ENCODE data around the gene ZNF536. TPM values are rescaled to one million over a fixed set of nuclear protein-coding genes. Genes with fewer than 3 reads are reported as not detected.
"Not testable (repeated sequence)": the region's sequence is repeated elsewhere in the genome, so short reads cannot be mapped to it uniquely, and the experiment has no call there.

The ZNF536 gene
- total and polyA plus RNA-seq, 2 donors: 4.9 to 34.4 TPM

DNA sequence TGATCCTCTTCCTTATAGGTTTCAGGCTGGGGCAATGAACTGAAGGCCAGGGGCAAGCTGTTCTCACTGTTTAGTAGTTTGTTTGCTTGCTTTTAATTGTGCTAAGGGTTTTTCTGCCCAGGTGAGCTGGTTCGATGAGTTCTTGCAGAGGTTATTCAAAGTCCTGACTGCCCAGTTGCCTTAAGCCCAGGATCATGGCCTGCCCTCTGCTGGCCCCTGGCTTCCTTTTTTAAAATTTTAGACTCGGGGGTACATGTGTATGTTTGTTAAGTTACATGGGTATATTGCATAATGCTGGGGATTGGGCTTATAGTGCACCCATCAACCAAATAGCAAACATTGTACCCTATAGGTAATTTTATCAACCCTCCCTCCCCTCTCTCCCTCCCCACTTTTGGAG is 65.7 kb downstream of the ZNF536 start:
- DNase-seq (ENCODE audit: extremely low spot score): no peak
- H3K27ac ChIP-seq (ENCODE audit: low read depth): no peak overlapping the region
- H3K4me1 ChIP-seq (ENCODE audit: insufficient read depth): no peaks in the 10 kb centered on the region
- no peak overlapping the region for H3K4me3 ChIP-seq (ENCODE audit: low read depth, low read length)
- no peaks in the 10 kb centered on the region for H3K36me3 ChIP-seq (ENCODE audit: insufficient read depth)
- WGBS: 73% methylated on average over 2 of the region's 2 CpGs

DNA sequence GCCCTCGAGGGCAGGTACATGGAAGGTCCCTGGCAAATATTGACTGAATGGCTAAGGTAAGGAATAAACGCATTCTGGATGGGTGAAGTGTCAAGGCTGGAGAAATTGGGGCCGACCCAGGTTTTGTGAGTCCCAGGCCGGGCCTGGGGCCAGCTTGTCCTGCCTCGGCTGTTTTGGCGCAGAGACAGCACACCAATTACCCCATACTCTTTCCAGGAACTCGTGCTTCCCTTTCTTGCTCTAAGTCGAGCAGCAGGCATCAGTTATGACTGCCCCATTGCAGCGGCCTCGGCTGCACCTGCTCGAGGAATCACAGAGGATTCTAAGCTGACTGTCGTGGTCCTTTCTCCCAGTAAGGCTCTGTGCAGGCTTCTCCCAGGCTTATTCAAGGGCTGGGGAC is 67.1 kb downstream of the ZNF536 start:
- no peaks in the 10 kb centered on the region for H3K36me3 ChIP-seq (ENCODE audit: insufficient read depth)
- H3K4me1 ChIP-seq (ENCODE audit: insufficient read depth): no peaks in the 10 kb centered on the region
- no peak overlapping the region for H3K27ac ChIP-seq (ENCODE audit: low read depth)
- WGBS: 50% methylated on average over 12 of the region's 12 CpGs
- DNase-seq (ENCODE audit: extremely low spot score): no peak
- H3K4me3 ChIP-seq (ENCODE audit: low read depth, low read length): no peak overlapping the region

DNA sequence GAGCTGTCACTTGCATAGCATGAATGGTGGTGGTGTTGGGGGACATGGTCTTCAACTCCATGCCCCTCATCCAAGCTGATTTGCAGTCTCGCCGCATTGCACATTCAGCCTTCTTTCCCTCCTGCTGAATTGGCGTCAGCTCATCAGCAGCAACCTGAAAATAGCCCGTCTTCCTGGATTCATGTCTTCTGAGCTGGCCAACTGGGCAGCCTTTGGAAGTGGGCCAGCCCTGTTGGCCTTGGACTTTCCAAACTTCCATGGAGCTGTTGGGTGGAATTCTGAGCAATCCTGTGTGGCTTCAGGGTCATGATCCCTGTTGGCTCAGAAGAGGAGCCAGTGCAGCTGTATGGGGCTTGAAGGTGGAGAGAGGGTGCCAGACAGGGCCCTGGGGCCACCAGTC is 68.8 kb downstream of the ZNF536 start:
- H3K4me3 ChIP-seq (ENCODE audit: low read depth, low read length): no peak overlapping the region
- H3K36me3 ChIP-seq (ENCODE audit: insufficient read depth): no peaks in the 10 kb centered on the region
- no peak overlapping the region for H3K27ac ChIP-seq (ENCODE audit: low read depth)
- 72% methylated on average over 4 of the region's 4 CpGs for WGBS
- no peak for DNase-seq (ENCODE audit: extremely low spot score)
- H3K4me1 ChIP-seq (ENCODE audit: insufficient read depth): no peaks in the 10 kb centered on the region

DNA sequence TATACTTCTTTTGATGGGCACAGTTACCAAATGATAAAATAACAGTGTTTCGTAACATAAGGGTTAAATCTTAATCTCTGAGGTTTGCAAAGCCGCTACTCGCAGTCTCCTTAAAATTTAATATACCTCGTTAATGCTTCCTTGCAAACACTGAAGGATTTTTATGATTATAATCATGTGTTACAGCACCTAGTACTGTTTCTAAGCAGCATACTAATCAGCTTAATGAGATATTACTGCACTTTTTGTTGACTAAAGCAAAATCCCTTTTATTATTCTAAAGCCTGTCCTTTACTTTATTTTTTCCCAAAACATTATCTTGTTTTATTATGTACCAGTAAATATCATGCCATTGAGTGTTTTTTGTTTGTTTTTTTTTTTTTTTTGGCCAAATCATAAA is 70.5 kb downstream of the ZNF536 start:
- H3K4me3 ChIP-seq (ENCODE audit: low read depth, low read length): no peak overlapping the region
- WGBS: 67% methylated on average over 4 of the region's 4 CpGs
- no peaks in the 10 kb centered on the region for H3K36me3 ChIP-seq (ENCODE audit: insufficient read depth)
- DNase-seq (ENCODE audit: extremely low spot score): no peak
- no peak overlapping the region for H3K27ac ChIP-seq (ENCODE audit: low read depth)
- no peaks in the 10 kb centered on the region for H3K4me1 ChIP-seq (ENCODE audit: insufficient read depth)

DNA sequence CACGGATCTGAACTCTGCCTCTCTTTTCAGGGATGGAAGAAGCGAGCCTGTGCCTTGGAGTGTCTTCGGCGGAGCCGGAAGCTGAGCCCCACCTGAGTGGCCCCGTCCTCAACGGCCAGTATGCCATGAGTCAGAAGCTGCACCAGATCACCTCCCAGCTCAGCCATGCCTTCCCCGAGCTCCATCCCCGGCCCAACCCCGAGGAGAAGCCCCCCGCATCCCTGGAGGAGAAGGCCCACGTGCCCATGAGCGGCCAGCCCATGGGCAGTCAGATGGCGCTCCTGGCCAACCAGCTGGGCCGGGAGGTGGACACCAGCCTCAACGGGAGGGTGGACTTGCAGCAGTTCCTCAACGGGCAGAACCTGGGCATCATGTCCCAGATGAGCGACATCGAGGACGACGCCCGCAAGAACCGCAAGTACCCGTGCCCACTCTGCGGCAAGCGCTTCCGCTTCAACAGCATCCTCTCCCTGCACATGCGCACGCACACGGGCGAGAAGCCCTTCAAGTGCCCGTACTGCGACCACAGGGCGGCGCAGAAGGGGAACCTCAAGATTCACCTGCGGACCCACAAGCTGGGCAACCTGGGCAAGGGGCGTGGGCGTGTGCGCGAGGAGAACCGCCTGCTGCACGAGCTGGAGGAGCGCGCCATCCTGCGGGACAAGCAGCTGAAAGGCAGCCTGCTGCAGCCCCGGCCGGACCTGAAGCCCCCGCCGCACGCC is 71.5 kb downstream of the ZNF536 start:
- H3K27ac ChIP-seq (ENCODE audit: low read depth): no peak overlapping the region
- WGBS: 97% methylated on average over 50 of the region's 50 CpGs
- no peaks in the 10 kb centered on the region for H3K4me1 ChIP-seq (ENCODE audit: insufficient read depth)
- H3K4me3 ChIP-seq (ENCODE audit: low read depth, low read length): no peak overlapping the region
- DNase-seq (ENCODE audit: extremely low spot score): no peak
- no peaks in the 10 kb centered on the region for H3K36me3 ChIP-seq (ENCODE audit: insufficient read depth)

DNA sequence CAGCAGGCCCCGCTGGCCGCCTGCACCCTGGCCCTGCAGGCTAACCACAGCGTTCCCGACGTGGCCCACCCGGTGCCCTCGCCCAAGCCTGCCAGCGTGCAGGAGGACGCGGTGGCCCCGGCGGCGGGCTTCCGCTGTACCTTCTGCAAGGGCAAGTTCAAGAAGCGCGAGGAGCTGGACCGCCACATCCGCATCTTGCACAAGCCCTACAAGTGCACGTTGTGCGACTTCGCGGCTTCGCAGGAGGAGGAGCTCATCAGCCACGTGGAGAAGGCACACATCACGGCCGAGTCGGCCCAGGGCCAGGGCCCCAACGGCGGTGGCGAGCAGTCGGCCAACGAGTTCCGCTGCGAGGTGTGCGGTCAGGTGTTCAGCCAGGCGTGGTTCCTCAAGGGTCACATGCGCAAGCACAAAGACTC is 72.1 kb downstream of the ZNF536 start:
- Histone ChIP-seq H3K4me3 (ENCODE audit: low read depth, low read length) (no peak overlapping the region), H3K4me1 (ENCODE audit: insufficient read depth) (no peaks in the 10 kb centered on the region), H3K27ac (ENCODE audit: low read depth) (no peak overlapping the region), H3K36me3 (ENCODE audit: insufficient read depth) (no peaks in the 10 kb centered on the region)
- WGBS: 97% methylated on average over 37 of the region's 37 CpGs
- DNase-seq (ENCODE audit: extremely low spot score): no peak

DNA sequence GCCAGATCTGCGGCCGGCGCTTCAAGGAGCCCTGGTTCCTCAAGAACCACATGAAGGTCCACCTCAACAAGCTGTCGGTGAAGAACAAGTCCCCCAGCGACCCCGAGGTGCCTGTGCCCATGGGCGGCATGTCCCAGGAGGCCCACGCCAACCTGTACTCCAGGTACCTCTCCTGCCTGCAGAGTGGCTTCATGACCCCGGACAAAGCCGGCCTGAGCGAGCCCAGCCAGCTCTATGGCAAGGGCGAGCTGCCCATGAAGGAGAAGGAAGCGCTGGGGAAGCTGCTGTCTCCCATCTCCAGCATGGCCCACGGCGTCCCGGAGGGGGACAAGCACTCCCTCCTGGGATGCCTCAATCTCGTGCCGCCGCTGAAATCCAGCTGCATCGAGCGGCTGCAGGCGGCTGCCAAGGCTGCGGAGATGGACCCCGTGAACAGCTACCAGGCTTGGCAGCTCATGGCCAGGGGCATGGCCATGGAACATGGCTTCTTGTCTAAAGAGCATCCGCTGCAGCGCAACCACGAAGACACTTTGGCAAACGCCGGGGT is 72.6 kb downstream of the ZNF536 start:
- 96% methylated on average over 29 of the region's 29 CpGs for WGBS
- Histone ChIP-seq H3K4me1 (ENCODE audit: insufficient read depth) (no peaks in the 10 kb centered on the region), H3K4me3 (ENCODE audit: low read depth, low read length) (no peak overlapping the region), H3K27ac (ENCODE audit: low read depth) (no peak overlapping the region), H3K36me3 (ENCODE audit: insufficient read depth) (no peaks in the 10 kb centered on the region)
- no peak for DNase-seq (ENCODE audit: extremely low spot score)

DNA sequence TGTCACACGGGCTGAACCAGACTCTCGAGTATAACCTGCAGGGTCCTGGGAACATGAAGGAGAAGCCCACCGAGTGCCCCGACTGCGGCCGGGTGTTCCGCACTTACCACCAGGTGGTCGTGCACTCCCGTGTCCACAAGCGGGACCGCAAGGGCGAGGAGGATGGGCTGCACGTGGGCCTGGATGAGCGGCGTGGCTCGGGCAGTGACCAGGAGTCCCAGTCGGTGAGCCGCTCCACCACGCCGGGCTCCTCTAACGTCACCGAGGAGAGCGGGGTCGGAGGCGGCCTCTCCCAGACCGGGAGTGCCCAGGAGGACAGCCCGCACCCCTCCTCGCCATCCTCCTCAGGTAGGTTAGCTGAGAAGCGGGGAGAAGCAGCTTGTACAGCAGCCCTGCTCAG is 73.2 kb downstream of the ZNF536 start:
- Histone ChIP-seq H3K36me3 (ENCODE audit: insufficient read depth) (no peaks in the 10 kb centered on the region), H3K27ac (ENCODE audit: low read depth) (no peak overlapping the region), H3K4me3 (ENCODE audit: low read depth, low read length) (no peak overlapping the region), H3K4me1 (ENCODE audit: insufficient read depth) (no peaks in the 10 kb centered on the region)
- 97% methylated on average over 29 of the region's 29 CpGs for WGBS
- no peak for DNase-seq (ENCODE audit: extremely low spot score)

DNA sequence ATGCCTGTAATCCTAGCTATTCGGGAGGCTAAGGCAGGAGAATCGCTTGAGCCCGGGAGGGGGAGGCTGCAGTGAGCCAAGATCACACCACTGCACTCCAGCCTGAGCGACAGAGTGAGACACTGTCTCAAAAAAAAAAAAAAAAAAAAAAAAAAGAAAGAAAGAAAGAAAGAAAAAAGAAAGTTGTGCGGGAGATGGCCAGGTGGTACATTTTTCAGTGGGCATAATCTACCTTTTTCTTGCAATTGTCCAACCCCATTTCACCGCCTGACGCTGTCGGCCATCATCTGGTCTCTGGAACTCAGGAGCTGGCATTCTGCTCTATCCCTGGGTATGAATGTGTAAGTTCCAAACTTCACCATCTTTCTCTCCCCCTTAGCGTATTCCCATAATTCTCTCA is 73.9 kb downstream of the ZNF536 start:
- not testable (repeated sequence) for H3K4me3 ChIP-seq (ENCODE audit: low read depth, low read length); H3K27ac ChIP-seq (ENCODE audit: low read depth); DNase-seq (ENCODE audit: extremely low spot score); H3K4me1 ChIP-seq (ENCODE audit: insufficient read depth); H3K36me3 ChIP-seq (ENCODE audit: insufficient read depth)
- 96% methylated on average over 9 of the region's 9 CpGs for WGBS

DNA sequence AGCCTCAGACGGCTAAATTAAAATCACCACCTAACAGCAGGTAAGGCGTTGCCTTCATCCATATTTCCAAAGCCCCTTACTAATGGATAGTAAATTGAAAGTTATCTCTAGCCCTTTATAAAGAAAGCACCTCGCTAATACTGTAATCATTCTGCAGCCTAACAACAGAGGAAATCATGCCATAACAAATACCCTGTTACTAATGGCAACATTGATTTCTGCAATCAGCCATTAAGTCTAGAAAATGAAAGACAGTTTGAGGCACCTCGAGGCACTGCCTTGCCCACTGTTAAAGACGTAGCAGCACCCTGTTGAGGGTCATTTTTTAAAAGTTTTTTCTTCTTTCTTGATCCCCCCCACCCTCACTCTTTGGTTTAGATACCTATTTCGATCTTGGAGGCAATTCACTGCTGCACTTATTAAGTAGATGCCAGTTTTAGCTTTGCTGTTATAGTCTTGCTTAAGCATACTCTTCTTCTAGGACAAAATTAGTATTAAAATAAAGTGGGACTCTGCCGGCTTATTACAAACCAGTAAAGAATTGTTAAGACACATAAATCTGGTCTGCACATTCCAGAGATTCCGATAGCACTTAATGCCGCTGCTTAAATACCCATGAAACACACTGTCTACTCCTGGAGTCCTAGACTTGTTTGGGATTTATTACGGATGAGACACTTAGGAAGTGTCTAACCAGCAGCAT is 74.8 kb downstream of the ZNF536 start:
- Histone ChIP-seq H3K4me3 (ENCODE audit: low read depth, low read length) (no peak overlapping the region), H3K4me1 (ENCODE audit: insufficient read depth) (no peaks in the 10 kb centered on the region), H3K36me3 (ENCODE audit: insufficient read depth) (no peaks in the 10 kb centered on the region), H3K27ac (ENCODE audit: low read depth) (no peak overlapping the region)
- WGBS: 73% methylated on average over 10 of the region's 10 CpGs
- DNase-seq (ENCODE audit: extremely low spot score): no peak

DNA sequence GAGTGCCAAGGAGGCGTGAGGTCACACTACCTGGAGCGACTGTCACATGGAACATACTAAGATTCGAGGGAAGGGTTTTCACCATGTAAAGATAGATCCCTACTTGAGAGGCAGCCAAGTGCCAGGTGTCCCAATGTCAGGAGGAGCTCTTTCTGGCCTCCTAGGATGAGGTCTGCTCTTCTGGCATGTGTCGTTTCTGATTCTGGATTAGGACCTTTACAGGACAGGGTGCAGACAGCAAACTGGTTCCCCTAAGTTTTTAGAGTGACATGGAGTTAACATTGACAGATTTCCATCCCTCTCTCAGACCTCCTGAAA is 75.3 kb downstream of the ZNF536 start:
- no peak overlapping the region for H3K27ac ChIP-seq (ENCODE audit: low read depth)
- no peak for DNase-seq (ENCODE audit: extremely low spot score)
- H3K36me3 ChIP-seq (ENCODE audit: insufficient read depth): no peaks in the 10 kb centered on the region
- no peaks in the 10 kb centered on the region for H3K4me1 ChIP-seq (ENCODE audit: insufficient read depth)
- H3K4me3 ChIP-seq (ENCODE audit: low read depth, low read length): no peak overlapping the region
- WGBS: 66% methylated on average over 4 of the region's 4 CpGs

DNA sequence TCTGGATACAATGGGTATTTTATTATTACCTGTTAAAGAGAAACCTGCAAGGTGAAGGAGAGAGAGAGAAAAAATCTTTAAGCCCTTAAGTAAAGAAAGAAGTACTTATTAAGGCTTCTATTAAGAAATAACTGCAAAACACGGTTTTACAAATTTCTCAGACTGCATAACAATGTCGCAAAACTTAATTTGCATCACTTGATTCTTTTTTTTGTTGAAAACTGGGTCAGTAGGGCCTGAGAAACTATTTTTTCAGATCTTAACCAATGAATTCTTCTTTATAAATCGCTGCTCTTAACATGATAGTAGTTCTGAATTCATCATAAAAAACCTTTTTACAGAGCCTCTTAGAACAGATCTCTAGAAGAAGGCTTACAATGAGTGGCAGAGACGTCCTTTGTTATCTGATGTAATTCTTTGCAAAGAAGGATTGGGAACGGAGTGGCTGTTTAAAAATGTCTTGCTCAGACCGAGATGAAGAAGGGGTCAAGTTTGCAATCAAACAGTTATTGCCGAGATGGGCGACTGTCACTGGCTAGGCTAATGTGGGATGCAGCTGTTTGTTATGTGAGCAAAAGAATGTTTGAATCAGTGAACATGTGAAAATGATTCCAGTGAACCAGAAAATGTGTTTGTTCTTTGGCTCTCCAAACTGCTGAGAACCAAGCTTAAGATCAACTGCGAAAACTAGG is 76.3 kb downstream of the ZNF536 start:
- Histone ChIP-seq H3K4me1 (ENCODE audit: insufficient read depth) (no peaks in the 10 kb centered on the region), H3K27ac (ENCODE audit: low read depth) (no peak overlapping the region), H3K36me3 (ENCODE audit: insufficient read depth) (no peaks in the 10 kb centered on the region), H3K4me3 (ENCODE audit: low read depth, low read length) (no peak overlapping the region)
- no peak for DNase-seq (ENCODE audit: extremely low spot score)
- WGBS: 55% methylated on average over 9 of the region's 9 CpGs

DNA sequence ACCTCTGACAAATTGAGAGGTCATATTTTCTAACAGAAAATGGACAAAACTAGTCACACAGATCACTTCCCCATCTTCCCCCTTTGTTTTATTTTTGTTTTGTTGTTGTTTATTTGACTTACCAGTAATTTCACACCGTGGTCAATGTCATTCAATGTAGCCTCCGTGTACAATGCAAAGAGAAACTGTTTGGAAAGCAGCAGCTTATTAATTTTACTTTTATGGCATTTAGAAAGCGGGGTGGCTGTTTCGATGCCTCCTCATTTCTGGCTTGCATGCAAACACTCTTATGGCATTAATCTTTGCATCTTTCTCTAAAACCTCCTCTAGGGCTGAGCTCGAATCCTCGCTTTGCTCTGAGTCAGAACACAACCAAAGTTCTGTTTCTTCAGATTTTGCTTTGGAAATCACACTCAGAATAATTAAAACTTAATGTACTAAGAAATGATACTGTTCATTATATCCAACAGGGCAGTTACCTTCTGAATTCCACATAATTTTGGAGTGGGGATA is 77.0 kb downstream of the ZNF536 start:
- no peaks in the 10 kb centered on the region for H3K4me1 ChIP-seq (ENCODE audit: insufficient read depth)
- H3K4me3 ChIP-seq (ENCODE audit: low read depth, low read length): no peak overlapping the region
- DNase-seq (ENCODE audit: extremely low spot score): no peak
- H3K27ac ChIP-seq (ENCODE audit: low read depth): no peak overlapping the region
- WGBS: 58% methylated on average over 6 of the region's 6 CpGs
- no peaks in the 10 kb centered on the region for H3K36me3 ChIP-seq (ENCODE audit: insufficient read depth)

DNA sequence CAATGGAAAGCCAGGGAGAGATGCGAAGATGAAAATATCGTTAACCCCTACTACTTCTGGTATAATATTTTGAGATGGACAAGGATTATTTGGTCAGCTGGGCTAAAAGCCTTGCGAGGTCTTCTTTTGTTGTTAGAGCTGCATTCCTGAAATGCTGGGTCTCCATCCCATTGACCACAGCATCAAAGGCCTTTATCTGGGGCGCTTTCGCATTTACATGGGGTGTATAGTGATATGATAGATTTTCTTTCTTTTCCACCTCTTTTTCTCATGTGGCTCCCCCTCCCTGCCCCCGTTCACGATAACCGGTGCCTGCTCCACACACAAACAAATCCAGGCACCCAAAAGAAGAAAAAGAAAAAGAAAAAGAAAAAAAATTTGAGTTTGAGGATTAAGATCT is 77.5 kb downstream of the ZNF536 start:
- Histone ChIP-seq H3K4me1 (ENCODE audit: insufficient read depth) (no peaks in the 10 kb centered on the region), H3K27ac (ENCODE audit: low read depth) (no peak overlapping the region), H3K36me3 (ENCODE audit: insufficient read depth) (no peaks in the 10 kb centered on the region), H3K4me3 (ENCODE audit: low read depth, low read length) (no peak overlapping the region)
- no peak for DNase-seq (ENCODE audit: extremely low spot score)
- WGBS: 50% methylated on average over 8 of the region's 8 CpGs

Data from urinary bladder (tissue), 4 donors.